ENCODE data around the gene ACOX1.

The ACOX1 gene

DNA sequence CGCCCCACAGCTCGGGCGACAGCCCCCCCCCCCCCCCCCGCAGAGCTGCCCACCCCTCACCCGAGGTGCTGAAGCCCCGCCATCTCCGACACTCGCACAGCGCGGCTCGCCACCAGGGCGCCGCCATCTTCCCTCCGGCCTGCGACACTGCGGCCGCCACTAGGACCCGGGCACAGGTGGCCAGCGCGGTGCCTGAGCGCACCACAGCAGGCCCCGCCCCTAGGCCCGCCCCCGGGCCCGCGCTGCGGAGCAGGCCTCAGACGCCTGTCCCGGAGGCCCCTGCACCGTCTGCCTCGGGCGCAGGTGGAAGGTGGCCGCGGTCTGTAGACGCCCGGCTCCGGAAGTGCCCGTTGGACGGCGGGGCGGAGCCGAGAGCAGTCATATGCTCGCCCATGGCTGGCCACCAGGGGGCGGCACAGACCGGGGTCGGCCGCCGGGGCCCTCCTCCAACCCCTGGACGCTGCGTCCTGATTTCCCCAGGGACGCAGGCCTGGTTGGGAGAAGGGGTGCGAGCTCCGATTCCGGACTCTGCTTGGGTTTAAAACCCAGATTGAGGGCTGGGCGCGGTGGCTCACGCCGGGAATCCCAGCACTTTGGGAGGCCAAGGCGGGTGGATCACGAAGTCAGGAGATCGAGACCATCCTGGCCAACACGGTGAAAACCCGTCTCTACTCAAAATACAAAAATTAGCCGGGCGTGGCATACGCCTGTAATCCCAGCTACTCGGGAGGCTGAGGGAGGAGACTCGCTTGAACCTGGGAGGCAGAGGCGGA, 74.0 kb downstream of the ACOX1 start, which contains the start of gene MRPL38:
MRPL38 (minus strand) TSS at position 136 of the 773 bp plus-strand sequence; CDS start at position 127, 9 bp downstream.
- FAIRE-seq: no peak

- no peak for FAIRE-seq
Measured at GRCh38 chr17:75902406-75902805, 76.6 kb downstream of the ACOX1 start.

DNA sequence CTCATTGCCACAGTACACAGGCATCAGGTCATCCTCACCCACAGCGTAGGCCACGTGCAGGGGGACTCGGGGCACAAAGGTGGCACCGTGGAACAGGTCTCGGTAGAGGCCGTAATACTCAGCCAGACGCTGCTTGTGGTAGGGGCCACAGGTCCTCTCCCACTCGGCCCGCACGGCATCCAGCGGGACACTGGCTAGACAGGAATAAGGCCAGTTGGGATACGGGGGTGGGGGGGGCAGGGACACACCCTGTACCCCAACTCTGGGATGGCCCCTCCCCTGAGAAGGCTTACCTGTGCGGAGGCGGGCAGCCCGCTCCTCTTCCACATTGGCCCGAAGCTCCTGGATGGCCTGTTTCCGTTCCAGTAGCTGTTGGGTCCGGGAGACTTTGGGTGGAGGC, 77.2 kb downstream of the ACOX1 start:
- no peak for FAIRE-seq

DNA sequence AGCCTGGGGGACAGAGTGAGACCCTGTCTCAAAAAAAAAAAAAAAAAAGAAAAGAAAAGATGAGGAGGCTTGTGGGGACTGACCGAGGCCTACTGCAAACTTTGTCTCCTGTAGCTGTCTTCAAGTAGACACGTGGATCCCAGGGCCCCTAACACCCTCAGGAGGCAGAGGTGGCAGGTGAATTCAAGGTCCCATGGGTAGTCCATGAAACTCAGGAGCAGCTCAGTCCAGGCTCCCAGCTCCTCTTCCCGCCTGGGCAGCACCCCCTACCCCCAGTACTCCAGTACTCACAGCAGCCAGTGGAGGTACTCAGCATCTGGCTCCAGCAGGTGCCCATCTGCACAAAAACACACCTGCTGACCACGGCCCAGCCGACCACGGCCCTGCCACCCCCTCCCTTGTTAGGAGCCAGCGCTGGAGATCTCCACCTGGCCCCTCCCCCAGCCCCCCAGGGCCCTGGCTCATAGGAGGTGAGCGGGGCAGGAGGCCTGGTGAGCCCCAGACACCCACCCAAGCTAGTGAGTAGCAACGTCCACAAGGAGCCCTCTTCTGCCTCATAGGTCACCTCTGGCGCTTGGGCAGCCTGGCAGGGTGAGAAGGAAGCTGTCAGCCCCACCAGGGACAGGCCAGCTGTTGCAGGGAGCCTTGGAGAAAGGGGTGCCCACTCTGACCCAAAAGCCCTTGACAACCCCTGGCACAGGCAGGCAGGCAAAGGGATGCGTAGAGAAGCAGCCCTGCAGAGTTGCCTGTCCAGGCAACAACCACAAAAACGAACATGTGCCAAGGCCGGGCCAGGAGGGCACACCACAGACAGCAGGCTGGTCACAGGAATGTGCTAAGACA, 78.1 kb downstream of the ACOX1 start:
- no peak for FAIRE-seq

GRCh38 chr17:75899767-75900468, 79.0 kb downstream of the ACOX1 start:
- no peak for FAIRE-seq

- FAIRE-seq: no peak
Measured at GRCh38 chr17:75899353-75899752, 79.6 kb downstream of the ACOX1 start.

DNA sequence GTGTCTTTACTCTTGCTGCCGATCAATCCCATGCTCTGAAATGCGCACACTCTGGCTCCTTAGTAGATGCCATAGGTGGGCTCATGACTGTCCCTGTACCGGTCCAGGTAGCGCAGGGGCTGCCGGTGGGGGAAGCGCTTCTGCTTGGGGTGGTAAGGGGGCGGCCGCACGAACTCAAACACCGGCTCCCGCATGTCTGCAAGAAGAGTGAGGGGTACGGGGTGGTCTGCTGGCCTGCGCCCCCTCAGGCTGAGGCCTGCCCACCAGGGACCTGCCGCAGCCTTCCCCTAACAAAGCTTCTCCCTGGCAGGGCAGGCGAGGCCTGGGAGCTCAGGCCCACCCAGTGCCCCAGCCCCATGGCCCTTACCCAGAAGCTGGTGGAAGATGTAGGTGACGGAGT, 80.2 kb downstream of the ACOX1 start:
- no peak for FAIRE-seq

GRCh38 chr17:75898065-75898464, 80.9 kb downstream of the ACOX1 start:
- FAIRE-seq: no peak

DNA sequence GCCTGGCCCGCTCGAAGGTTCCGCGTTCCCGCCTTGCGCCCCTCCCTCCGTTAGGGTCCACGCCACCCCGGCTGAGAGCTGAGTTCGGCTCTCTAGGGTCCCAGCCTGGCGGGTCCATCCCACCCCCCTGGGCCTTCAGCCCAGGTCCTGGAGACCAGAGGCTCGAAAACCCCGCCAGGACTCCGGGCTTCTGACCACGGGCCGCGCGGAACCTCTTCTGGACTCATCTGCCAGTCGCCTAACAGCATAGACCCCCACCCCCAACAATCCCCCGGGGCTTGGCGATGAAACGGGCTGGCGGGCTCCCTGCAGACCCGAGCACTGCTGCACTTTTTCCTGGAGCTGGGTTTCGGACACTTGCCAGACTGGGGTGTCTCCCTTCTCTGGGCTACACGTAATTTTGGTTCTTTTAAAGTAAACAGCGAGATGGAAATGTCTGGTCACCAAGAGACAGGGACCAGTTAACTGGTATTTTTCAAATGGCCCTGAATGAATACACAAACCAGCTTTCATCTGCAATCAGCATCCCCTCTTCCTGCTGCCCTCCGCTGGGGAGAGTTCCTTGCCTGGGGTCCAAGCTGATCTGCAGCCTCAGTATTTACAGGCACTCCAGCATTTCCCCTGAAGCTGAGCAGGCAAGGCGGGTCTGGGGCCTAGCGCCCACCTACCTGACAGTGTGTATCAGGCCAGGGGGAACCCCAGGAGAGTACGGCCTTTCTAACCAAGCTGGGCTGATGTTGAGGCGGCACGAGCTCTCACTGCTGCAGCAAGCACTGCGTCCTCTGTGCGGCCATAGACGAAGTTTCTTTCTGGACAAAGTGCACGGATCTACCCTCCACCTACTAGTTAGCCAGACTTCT, 81.6 kb downstream of the ACOX1 start:
- FAIRE-seq: no peak

DNA sequence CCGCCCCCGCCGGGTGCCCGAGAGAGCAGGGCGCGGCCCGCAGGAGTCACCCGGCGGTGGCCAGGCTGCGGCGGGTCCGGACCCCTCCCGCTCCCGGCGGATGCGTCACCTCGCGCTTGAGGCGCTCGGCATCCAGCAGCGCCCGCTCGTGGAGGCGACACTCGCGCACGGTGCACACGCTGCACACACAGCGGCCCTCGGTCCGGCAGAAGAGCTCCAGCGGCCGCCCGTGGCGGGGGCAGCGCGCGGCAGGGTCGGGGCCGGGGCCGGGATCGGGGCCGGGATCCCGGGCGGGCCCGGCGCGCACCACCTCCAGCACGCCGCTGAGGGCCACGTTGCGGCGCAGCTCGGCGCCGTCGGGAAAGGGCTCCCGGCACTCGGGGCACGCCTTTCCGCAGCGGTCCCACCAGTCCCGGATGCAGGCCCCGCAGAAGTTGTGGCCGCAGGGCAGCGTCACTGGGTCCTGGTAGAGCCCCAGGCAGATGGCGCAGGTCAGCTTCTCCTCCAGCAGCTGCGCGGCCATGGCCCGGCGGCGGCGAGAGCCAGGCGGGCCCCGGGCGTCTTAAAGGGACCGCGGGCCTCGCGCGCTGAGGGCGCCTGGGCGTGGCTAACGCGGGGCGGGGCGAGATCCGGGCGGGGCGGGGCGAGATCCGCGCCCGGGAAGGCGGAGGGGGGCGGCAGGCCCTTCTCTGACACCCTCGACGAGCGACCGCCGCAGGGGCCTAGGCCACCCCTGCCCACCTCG, 82.4 kb downstream of the ACOX1 start, which contains the start of gene TRIM65:
TRIM65 (minus strand) TSS at position 537 of the 745 bp plus-strand sequence; CDS start at position 523, 14 bp downstream.
- FAIRE-seq: no peak

DNA sequence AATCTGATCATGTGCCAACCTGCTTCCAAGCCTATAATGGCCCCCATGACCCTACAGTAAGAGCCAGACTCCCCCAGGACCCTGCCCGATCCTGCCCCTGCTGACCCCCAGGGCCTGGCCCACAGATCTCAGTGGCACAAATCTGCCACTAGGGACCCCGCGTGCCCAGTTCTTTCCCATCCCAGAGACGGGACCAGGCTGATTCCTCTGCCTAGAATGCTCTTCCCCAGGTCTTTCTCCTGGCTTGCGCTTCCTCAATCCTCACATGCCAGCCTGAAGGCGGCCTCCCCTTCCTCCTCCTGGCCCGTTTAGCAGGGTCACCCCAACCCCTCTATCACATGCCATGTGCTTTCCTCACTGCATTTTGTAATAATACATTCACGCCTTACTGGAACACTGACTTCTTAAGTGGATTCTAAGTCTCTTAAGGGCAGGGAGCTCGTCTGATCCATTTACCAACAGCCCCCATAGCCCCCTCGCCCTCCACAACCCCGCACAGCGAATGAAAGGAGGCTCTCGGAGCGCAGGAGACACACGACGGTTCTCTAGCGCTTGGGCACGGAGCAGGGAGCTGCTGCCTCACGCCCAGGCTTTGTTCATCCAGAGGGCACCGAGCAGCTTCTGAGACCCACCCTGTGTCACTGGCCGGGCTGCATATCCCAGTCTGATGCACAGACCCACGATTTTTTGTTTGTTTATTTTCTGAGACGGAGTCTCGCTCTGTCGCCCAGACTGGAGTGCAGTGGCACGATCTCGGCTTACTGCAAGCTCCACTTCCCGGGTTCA, 83.4 kb downstream of the ACOX1 start:
- FAIRE-seq: no peak

- FAIRE-seq: no peak
Measured at GRCh38 chr17:75894049-75894733, 84.8 kb downstream of the ACOX1 start.

DNA sequence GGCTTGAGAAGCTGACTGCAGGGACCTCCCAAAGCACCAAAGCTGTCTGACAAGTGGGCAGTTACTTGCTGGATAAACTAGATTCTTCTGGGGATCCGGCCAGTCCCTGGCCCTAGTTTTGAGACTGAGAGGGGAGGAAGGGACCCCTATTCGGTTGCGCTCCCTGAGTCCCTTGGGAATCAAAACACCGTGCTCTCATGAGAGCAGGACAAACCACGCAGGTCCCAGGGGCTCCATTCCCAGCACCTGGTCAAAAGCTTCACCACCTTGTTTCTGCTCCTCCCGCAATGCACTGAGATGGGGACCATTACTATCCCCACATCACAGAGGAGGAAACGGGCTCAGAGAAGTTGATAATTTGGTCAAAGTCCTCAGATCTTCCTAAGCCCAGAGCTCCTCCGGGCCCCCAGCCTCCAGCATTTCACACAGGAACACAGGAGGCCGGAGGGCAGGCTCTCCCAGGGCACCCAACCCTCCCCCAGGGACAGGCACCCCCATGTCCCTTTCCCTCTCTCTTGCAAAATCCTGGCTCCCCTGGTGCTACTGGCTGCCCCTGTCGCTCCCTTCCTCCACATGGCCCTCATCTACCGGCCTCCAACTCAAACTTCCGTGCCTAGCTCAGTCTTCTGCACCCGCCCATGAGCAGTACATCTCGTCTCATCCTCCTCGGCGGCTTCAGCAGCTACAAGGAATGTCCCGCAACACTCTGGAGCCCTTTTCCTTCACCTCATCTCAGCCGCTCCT, 85.5 kb downstream of the ACOX1 start:
- FAIRE-seq: no peak

DNA sequence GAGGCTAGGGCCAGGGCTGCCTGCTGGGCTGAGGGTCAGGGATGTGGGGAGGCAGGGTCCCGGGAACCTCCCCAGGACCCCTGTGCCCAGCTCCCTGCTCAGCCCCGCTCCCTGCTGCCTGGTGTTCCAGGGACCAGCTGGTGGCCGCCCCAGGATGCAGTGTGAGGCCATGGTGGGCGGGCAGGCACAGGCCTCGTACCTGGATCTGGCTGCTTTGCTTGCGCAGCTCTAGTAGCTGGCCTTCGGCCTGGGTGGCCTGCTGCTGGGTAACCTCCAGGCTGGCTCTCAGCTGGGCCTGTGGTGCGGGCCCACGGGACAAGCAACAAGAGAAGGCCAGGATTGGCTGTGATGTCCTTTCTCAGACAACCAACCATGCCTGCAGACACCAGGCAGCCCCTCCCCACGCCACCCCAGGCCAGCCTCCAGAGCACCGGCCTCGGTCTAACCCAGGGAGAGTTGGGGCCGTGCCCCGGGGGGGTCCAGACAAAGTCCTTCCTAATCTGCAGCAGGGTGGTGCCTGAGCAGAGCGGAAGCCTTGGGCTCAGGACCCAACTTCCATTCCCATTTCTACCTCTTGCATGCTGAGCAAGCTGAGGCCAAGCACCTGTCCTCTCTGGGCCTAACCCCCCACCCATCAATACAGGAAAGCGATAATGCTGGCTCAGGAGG, 86.3 kb downstream of the ACOX1 start:
- no peak for FAIRE-seq

DNA sequence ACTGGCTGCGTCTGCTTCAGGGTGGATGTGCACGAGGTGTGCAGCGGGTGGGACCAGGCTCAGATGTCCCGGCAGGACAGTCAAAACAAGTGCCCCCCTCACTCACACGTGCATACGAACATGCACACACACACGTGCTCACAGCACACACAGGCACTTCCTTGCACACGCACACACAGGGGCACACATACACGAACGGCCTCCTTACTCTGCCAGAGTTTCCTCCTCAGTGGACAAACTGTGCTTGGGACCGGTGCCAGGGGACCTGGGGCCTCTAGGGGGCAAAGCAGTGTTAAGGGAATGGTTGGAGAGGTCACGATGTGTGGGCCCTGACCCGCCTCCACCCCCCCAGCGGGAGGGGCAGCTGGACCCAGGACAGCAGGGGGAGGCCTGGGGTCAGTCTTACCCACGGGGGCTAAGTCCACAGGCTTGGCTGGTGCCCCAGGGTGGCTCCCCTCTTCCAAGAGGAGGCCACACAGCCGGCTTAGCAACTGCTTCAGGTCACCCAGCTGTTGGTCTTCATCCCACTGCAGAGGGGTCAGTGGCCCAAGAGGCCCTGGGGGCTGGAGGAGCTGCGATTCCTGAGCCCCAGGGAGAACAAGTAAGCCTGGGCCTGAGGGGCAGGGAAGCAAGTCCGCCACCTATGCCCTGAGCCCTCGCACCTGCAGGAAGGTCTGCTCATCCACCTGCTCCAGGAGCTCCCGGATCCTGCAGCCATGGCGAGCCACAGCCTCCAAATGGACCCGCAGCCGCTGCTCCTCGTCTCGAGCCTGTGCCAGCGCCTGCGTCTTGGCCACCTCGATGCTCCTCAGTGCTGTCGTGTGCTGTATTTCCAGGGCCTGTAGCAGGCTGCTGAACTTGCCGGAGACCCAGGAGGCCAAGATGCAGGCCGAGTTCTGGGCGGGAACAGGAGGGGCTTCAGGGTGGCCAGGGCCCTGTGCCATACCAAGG, 87.1 kb downstream of the ACOX1 start:
- no peak for FAIRE-seq

All from TTC549 (cell line).